ENCODE data around the gene SNRPA1.

GRCh38 chr15:101324524-101325177 is 29.6 kb upstream of the SNRPA1 start:
- TF ChIP-seq POLR2A (IDR thresholded peaks at IDR 0.05): no peak
- no peak for TF ChIP-seq CTCF (IDR thresholded peaks at IDR 0.05)
